K562 (cell line): ENCODE results near the gene GFM1.

Source experiments
- CTCF ChIP-seq, 3 experiments: IDR thresholded peaks in 2 of 3; conservative IDR thresholded peaks in 1 of 3; 2 replicates each; pipeline ENCODE4 v1.5.1; 2011 to 2012; ENCODE audit warnings: low read length in 3 of 3, mild to moderate bottlenecking in 3 of 3, control low read depth in 2 of 3, improper control_type of control experiment in 1 of 3, inconsistent platforms in 1 of 3, low read depth in 1 of 3, mixed read lengths in 1 of 3, moderate library complexity in 1 of 3; ENCODE audit not compliant: insufficient read depth in 2 of 3
- EP300 ChIP-seq: IDR thresholded peaks from 2 replicates; pipeline ENCODE4 v1.6.1; 2012; ENCODE audit warnings: low read length, improper control_type of control experiment
- JUND ChIP-seq, 2 experiments: IDR thresholded peaks; 2 replicates in 1 of 2; 3 replicates in 1 of 2; pipeline ENCODE4 v1.6.1; 2011; ENCODE audit warnings: borderline replicate concordance in 2 of 2, low read depth in 2 of 2, low read length in 2 of 2, improper control_type of control experiment in 1 of 2, missing biosample characterization in 1 of 2, missing genetic modification characterization in 1 of 2, missing genetic modification reagents in 1 of 2
- MAZ ChIP-seq, 2 experiments: fragments of 450-650 bp in 1 of 2; sonication (generic) in 1 of 2; formaldehyde crosslinking; IDR thresholded peaks in 1 of 2; conservative IDR thresholded peaks in 1 of 2; 2 replicates each; pipeline versions ENCODE4 v1.4.0 to v1.5.0; 2020; ENCODE audit warnings: mild to moderate bottlenecking in 1 of 2, missing genetic modification reagents in 1 of 2
- NBN ChIP-seq: fragments of 450-650 bp; IDR thresholded peaks from 2 replicates; pipeline ENCODE4 v1.6.1; 2016; ENCODE audit warnings: low read depth, mild to moderate bottlenecking
- POLR2AphosphoS5 ChIP-seq: IDR thresholded peaks from 2 replicates; pipeline ENCODE4 v1.6.1; 2011; ENCODE audit warnings: mild to moderate bottlenecking, low read depth, low read length, moderate library complexity; ENCODE audit not compliant: control insufficient read depth, insufficient read depth
- POLR3G ChIP-seq: IDR thresholded peaks from 2 replicates; pipeline ENCODE4 v1.6.1; 2011; ENCODE audit not compliant: insufficient read length, insufficient replicate concordance; ENCODE audit errors: extremely low read depth
- PYGO2 ChIP-seq: fragments of 450-650 bp; IDR thresholded peaks from 2 replicates; pipeline ENCODE4 v1.6.1; 2016; ENCODE audit warnings: mild to moderate bottlenecking, missing genetic modification characterization, moderate library complexity, missing compliant biosample characterization
- ZFP30 ChIP-seq: fragments of 250-450 bp; sonication (Bioruptor Pico); IDR thresholded peaks from 2 replicates; pipeline ENCODE4 v1.8.0; 2022; ENCODE audit warnings: moderate library complexity, mild to moderate bottlenecking, inconsistent platforms, borderline replicate concordance
- ZNF282 ChIP-seq: sonication (generic); formaldehyde crosslinking; IDR thresholded peaks from 2 replicates; pipeline ENCODE4 v1.8.1; 2023; ENCODE audit warnings: missing genetic modification reagents
- ZNF3 ChIP-seq: fragments of 250-450 bp; sonication (Bioruptor Pico); IDR thresholded peaks from 2 replicates; pipeline ENCODE4 v1.5.0; 2021; ENCODE audit warnings: mild to moderate bottlenecking, moderate library complexity

- TF ChIP-seq ZNF282 (no peak), PYGO2 (tag) (no peak), ZNF3 (CRISPR knock-in tag) (no peak), JUND (IDR thresholded peaks at IDR 0.05; ENCODE audit: borderline replicate concordance, low read depth, low read length) (no peak), JUND (tag; IDR thresholded peaks at IDR 0.05; ENCODE audit: borderline replicate concordance, low read depth, low read length) (no peak), POLR2AphosphoS5 (no peak), NBN (no peak), MAZ (CRISPR knock-in tag; conservative IDR thresholded peaks at IDR 0.05 in 1 of 2, IDR thresholded peaks at IDR 0.05 in 1 of 2) (no peak), POLR3G (no peak), EP300 (no peak), ZFP30 (CRISPR knock-in tag) (no peak), CTCF (IDR thresholded peaks at IDR 0.05 in 2 of 3, conservative IDR thresholded peaks at IDR 0.05 in 1 of 3; ENCODE audit: insufficient read depth in 2 of 3, low read depth in 1 of 3, low read length in 3 of 3) (no peak)
Observed at GRCh38 chr3:158671821-158672214, 27.5 kb downstream of the GFM1 start.
